Neutrophil (primary cell): ENCODE results near the gene TAOK3.
"Not testable (repeated sequence)": the region's sequence is repeated elsewhere in the genome, so short reads cannot be mapped to it uniquely, and the experiment has no call there.

Experiments
- H3K27ac ChIP-seq: fragments of 200-600 bp; sonication (generic); 2 replicates; pipeline ENCODE4 v1.5.1; 2016; ENCODE audit warnings: mild to moderate bottlenecking, moderate library complexity
- H3K27me3 ChIP-seq: fragments of 200-600 bp; sonication (generic); 2 replicates; pipeline ENCODE4 v1.6.0; 2016; ENCODE audit warnings: mild to moderate bottlenecking
- H3K36me3 ChIP-seq: fragments of 200-600 bp; sonication (generic); 2 replicates; pipeline ENCODE4 v1.5.1; 2017
- H3K4me1 ChIP-seq, 2 experiments: fragments of 200-600 bp in 1 of 2; sonication (generic) in 1 of 2; 1 replicate in 1 of 2; 2 replicates in 1 of 2; pipeline versions ENCODE4 v1.5.1 to v1.6.1; 2013 to 2016; ENCODE audit warnings: low read depth in 1 of 2, low read length in 1 of 2, mild to moderate bottlenecking in 1 of 2, moderate library complexity in 1 of 2; ENCODE audit not compliant: control insufficient read depth in 1 of 2, insufficient read depth in 1 of 2
- H3K4me3 ChIP-seq, 2 experiments: fragments of 200-600 bp in 1 of 2; sonication (generic) in 1 of 2; 1 replicate in 1 of 2; 2 replicates in 1 of 2; pipeline ENCODE4 v1.5.1; 2013 to 2016; ENCODE audit warnings: low read depth in 1 of 2, low read length in 1 of 2, mild to moderate bottlenecking in 1 of 2, moderate library complexity in 1 of 2
- H3K9me3 ChIP-seq: fragments of 200-600 bp; sonication (generic); 2 replicates; pipeline ENCODE4 v1.5.1; 2016
- TF ChIP-seq, protein P1 (sequence below): fragments of 200-600 bp; sonication (generic); IDR thresholded peaks from 2 replicates; pipeline ENCODE4 v1.5.1; 2016; ENCODE audit warnings: antibody characterized with exemption

TAOK3 gene

DNA sequence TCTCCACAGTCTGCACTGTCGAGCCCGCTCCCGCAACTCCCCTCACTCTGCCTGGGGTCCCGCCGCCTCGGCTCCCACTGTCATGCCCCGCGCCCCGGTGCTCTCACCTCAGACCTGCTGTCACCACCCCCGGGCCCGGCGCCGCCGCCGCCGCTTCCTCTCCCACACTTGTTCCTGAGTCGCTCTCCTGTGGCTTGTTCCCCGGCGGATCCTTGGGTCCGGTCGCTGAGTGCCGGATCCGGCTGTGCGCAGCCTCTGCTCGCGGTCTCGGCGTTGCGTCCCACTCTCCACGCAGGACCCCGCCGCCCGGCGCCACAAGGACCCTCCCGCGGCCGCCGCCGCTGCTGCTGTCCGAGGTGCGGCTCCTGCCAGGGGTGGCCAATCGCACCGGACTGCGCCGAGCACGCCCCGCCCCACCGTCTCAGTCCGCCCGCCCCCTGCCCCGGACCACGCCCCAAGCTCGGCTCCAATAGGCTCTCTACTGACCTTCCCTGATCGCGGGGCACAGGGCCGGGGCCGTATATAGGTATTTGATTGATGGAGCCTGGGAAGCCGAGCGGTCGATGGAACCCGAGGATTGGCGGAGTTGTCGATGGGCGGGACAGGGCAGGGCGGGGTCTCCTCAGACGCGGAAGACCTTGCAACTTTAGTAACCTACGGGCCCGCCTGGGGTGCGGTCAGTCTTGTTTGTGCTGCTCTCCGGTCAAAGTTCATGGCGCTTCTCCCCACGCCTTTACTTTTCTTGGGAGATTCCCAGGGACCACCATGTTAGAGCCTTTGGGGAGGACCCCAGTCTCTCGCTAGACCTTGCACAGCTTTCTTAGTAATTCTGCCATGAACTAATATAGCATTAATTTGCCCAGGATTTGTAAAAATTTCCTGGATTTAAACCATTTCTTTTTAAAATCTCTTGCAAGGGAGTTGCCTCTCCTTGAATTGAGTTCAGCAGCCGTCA, at the start of gene TAOK3:
TAOK3 (minus strand) TSS at position 367 of the 955 bp plus-strand sequence. CDS start 117,340 bp downstream, outside the sequence.
- Histone ChIP-seq H3K36me3 (no peaks in the 10 kb centered on the region), H3K4me3 (peak within 1 kb of the TSS; percentile 79 to 83), H3K27ac (peak within 1 kb of the TSS; percentile 98), H3K4me1 (peaks cover 58% of the 10 kb centered on the region in 2 experiments), H3K27me3 (no peaks in the 10 kb centered on the region), H3K9me3 (no peaks in the 10 kb centered on the region)
- TF ChIP-seq, protein P1, sequence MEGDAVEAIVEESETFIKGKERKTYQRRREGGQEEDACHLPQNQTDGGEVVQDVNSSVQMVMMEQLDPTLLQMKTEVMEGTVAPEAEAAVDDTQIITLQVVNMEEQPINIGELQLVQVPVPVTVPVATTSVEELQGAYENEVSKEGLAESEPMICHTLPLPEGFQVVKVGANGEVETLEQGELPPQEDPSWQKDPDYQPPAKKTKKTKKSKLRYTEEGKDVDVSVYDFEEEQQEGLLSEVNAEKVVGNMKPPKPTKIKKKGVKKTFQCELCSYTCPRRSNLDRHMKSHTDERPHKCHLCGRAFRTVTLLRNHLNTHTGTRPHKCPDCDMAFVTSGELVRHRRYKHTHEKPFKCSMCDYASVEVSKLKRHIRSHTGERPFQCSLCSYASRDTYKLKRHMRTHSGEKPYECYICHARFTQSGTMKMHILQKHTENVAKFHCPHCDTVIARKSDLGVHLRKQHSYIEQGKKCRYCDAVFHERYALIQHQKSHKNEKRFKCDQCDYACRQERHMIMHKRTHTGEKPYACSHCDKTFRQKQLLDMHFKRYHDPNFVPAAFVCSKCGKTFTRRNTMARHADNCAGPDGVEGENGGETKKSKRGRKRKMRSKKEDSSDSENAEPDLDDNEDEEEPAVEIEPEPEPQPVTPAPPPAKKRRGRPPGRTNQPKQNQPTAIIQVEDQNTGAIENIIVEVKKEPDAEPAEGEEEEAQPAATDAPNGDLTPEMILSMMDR, result peak; percentile 55

DNA sequence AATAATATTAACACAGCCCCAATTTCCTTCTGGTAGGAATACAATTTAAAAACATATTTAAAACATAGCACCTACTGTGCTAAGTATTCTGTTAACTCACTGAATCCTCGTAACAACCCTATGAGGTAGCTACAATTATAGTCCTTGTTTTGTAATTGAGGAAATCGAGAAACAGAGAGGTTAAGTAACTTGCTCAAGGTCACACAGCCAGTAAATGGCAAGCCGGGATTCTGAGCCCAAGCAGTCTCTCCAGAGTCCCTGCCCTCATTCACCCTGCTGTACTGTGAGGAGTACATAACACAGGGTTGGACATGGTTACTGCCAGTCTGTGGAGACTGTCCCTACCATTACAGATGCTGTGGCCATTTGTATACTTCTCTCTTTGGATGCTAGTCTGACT, 48.0 kb upstream of the TAOK3 start:
- no peaks in the 10 kb centered on the region for H3K9me3 ChIP-seq

DNA sequence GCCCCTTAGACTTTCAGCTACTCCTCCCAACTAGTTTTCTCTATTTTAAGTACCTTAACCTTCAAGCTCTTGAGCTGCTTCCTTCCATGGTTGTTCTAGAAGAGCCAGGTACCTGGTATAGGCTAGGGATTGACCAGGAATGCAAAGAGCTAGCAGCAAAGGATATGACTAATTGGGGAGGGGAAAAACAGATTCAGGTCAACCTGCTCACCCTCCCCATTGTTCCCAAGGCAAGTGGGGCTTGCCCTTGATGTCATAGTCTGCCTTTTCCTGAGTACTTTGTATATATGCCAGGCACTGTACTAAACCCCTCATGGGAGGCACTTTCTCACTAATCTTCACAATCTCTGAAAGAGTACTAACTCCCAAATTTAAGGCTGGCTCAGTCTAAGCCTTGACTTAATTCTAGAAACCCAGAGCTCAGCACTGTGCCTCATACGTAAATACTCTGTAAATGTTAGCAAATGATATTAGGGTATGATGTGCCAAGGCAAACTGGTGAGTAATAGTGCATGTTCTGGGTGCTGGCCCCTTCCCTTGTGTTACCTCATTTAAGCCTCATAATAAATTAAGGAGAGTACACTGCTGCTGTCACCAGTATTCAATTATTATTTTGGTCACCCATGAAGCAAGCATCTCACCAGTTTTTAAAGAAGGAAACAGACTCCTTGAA, 45.8 kb upstream of the TAOK3 start:
- Histone ChIP-seq H3K4me1 (no peaks in the 10 kb centered on the region), H3K4me3 (no peak overlapping the region), H3K36me3 (peaks cover 36% of the 10 kb centered on the region), H3K9me3 (no peaks in the 10 kb centered on the region), H3K27ac (no peak overlapping the region), H3K27me3 (no peaks in the 10 kb centered on the region)
- TF ChIP-seq, protein P1, result no peak

More for the DNA sequence above, 48.0 kb upstream of the TAOK3 start:
- TF ChIP-seq, protein P1, result no peak
- Histone ChIP-seq H3K4me3 (no peak overlapping the region), H3K27ac (no peak overlapping the region), H3K27me3 (no peaks in the 10 kb centered on the region), H3K36me3 (peaks cover 14% of the 10 kb centered on the region), H3K4me1 (no peaks in the 10 kb centered on the region)

DNA sequence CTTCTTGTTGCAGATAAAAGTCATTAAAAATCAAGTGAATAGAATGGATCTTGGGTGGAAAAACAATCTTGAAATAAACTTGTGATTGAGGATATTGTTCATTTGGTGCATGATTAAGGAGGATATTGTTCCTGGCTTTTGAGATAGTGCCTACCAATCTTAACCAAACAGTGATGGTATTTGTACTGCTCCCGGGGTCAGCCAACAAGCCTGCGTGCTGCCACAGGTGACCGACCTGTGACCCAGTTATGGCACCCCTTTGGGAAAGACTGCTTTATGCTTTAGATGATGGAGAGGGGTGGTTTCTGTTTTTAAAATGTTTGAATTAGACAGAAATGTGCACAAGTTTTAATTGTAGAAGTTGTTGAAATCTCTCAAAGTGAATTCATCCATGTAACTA, 45.2 kb upstream of the TAOK3 start:
- no peaks in the 10 kb centered on the region for H3K4me1 ChIP-seq
- no peaks in the 10 kb centered on the region for H3K9me3 ChIP-seq
- H3K27me3 ChIP-seq, result no peaks in the 10 kb centered on the region
- H3K4me3 ChIP-seq, result no peak overlapping the region
- H3K36me3 ChIP-seq, result peaks cover 41% of the 10 kb centered on the region
- TF ChIP-seq, protein P1, result no peak
- H3K27ac ChIP-seq, result no peak overlapping the region

DNA sequence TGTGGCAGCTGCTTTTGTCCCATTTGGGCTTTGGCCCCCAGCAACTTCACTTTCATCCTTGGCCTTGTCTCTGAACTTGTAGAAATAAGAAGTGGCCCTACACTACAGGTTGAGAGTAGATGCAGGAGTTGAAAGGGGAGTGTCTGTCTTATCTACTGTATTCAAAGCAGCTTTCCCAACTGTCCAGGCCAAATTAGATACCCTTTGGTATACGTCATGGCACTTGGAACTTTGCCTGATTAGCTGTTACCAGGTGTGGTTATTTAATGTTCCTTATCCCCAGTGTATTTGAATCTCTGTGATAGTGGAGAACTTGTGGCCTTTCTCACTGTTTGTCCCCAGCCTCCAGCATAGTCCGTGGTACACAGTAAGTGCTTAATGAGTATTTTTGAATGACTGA, 37.1 kb upstream of the TAOK3 start:
- Histone ChIP-seq H3K9me3 (no peaks in the 10 kb centered on the region), H3K27ac (no peak overlapping the region), H3K36me3 (peaks cover 90% of the 10 kb centered on the region), H3K4me1 (no peaks in the 10 kb centered on the region), H3K4me3 (no peak overlapping the region), H3K27me3 (no peaks in the 10 kb centered on the region)
- TF ChIP-seq, protein P1, result no peak

DNA sequence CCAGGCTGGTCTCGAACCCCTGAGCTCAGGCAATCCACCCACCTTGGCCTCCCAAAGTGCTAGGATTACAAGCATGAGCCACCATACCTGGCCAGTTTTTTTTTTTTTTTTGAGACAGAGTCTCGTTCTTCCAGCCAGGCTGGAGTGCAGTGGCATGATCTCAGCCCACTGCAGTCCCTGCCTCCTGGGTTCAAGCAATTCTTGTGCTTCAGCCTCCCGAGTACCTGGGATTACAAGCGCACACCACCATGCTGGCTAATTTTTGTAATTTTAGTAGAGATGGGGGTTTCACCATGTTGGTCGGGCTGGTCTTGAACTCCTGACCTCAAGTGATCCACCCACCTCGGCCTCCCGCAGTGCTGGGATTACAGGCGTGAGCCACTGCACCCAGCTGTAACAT, 35.5 kb upstream of the TAOK3 start:
- not testable (repeated sequence) for H3K4me3 ChIP-seq, H3K27ac ChIP-seq, H3K9me3 ChIP-seq, H3K4me1 ChIP-seq, H3K27me3 ChIP-seq
- H3K36me3 ChIP-seq, result peaks cover 90% of the 10 kb centered on the region
